CD4-positive, alpha-beta T cell (primary cell): ENCODE data around the gene MC3R. TPM values are rescaled to one million over a fixed set of nuclear protein-coding genes. Genes with fewer than 3 reads are reported as not detected.

ENCODE experiments used
- ATAC-seq: fragments of 200-7000 bp; cut with Tn5 transposase; one replicate; pipeline ENCODE4 v1.10.0; 2022; ENCODE audit warnings: mild to moderate bottlenecking; ENCODE audit not compliant: poor library complexity
- CTCF ChIA-PET: fragments of 350-600 bp; sonication (Branson Sonifier 250); formaldehyde crosslinking; loops from one replicate; lab custom pipeline; 2021; ENCODE audit warnings: antibody characterized with exemption, inconsistent platforms; lab: Charles Lee
- POLR2A ChIA-PET: fragments of 350-600 bp; sonication (Branson Sonifier 250); formaldehyde crosslinking; loops from one replicate; lab custom pipeline; 2021; ENCODE audit warnings: antibody characterized with exemption, inconsistent platforms; lab: Charles Lee
- DNase-seq, 14 experiments: peaks; one replicate each; pipeline ENCODE4 v3.0.0-alpha.2; 2013 to 2020; ENCODE audit warnings: mixed read lengths in 2 of 14
- H3K27ac ChIP-seq, 2 donors: one replicate each; pipeline versions ENCODE4 v1.5.1 to v1.7.0; 2013; ENCODE audit warnings: low read length in 2 of 2, low read depth in 1 of 2, mild to moderate bottlenecking in 1 of 2
- H3K27me3 ChIP-seq, 2 experiments: 1 replicate in 1 of 2; 2 replicates in 1 of 2; pipeline versions ENCODE4 v1.6.1 to v1.7.0; 2013; ENCODE audit warnings: low read length in 2 of 2, control low read depth in 1 of 2, mild to moderate bottlenecking in 1 of 2, moderate library complexity in 1 of 2; ENCODE audit not compliant: insufficient read depth in 2 of 2, control insufficient read depth in 1 of 2
- H3K36me3 ChIP-seq: one replicate; pipeline ENCODE4 v1.6.1; 2013; ENCODE audit warnings: low read length, control low read depth; ENCODE audit not compliant: insufficient read depth
- H3K4me1 ChIP-seq: one replicate; pipeline ENCODE4 v1.6.1; 2013; ENCODE audit warnings: low read length, control low read depth; ENCODE audit not compliant: insufficient read depth
- H3K4me3 ChIP-seq: one replicate; pipeline ENCODE4 v1.5.1; 2013; ENCODE audit warnings: mild to moderate bottlenecking, low read length, moderate library complexity
- H3K9me3 ChIP-seq, 2 experiments: 1 replicate in 1 of 2; 2 replicates in 1 of 2; pipeline versions ENCODE4 v1.6.1 to v1.7.0; 2013; ENCODE audit warnings: low read length in 2 of 2, mild to moderate bottlenecking in 2 of 2, control low read depth in 1 of 2, moderate library complexity in 1 of 2; ENCODE audit not compliant: control insufficient read depth in 1 of 2, insufficient read depth in 1 of 2
- H3K27ac Mint-ChIP-seq: one replicate; pipeline ENCODE4 v1.8.0; 2020; ENCODE audit warnings: mixed read lengths
- H3K27me3 Mint-ChIP-seq: one replicate; pipeline ENCODE4 v1.8.0; 2021; ENCODE audit warnings: mixed read lengths
- H3K36me3 Mint-ChIP-seq: one replicate; pipeline ENCODE4 v1.8.0; 2021; ENCODE audit warnings: low read depth, mixed read lengths
- H3K4me1 Mint-ChIP-seq: one replicate; pipeline ENCODE4 v1.8.0; 2021; ENCODE audit warnings: low read depth, mixed read lengths
- H3K4me3 Mint-ChIP-seq: one replicate; pipeline ENCODE4 v1.8.0; 2020; ENCODE audit warnings: mild to moderate bottlenecking, mixed read lengths
- H3K9me3 Mint-ChIP-seq: one replicate; pipeline ENCODE4 v1.8.0; 2020; ENCODE audit warnings: mixed read lengths
- CTCF ChIP-seq: fragments of 200-600 bp; IDR thresholded peaks from one replicate; pipeline ENCODE4 v1.8.0; 2022; ENCODE audit warnings: antibody characterized with exemption, mild to moderate bottlenecking
- intact Hi-C, 2 experiments: fragments of 100-400 bp; cut with DNase I in 1 of 2; cut with micrococcal nuclease in 1 of 2; formaldehyde crosslinking; loops; one replicate each; pipeline versions ENCODE4 v1.15.1 to v1.9.0; 2023 to 2025; cut with DNase I, micrococcal nuclease
- total RNA-seq, 174 experiments: library from RNA in 2 of 174; stranded (reverse) in 2 of 174; gene quantifications; one replicate each; pipeline ENCODE4 v1.2.3 and lab custom pipeline; 2021 to 2026

MC3R gene
- total RNA-seq, 2 experiments from 2014 or later, result not detected

DNA sequence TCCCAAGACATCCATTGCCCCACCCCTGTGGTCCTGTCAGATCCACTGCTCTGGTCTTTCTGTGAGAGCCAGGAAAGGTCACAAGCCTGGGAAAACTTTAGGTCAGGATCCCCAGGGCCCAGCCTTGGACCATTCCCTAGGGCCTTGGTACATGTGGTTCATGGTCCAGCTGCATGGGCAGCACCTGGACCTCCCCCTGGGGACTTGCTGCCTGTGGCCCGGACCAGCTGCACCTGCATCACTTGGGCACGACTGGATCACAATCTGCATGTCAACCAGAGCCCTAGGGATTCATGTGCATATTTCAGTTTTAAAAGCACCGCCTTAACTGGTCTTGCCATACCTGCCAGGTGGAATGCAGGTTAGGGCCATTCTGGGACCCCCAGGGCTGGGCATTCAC lies 44.3 kb upstream of the MC3R start:
- POLR2A ChIA-PET, result no interaction called here
- H3K4me3 Mint-ChIP-seq, result no peak overlapping the region
- Histone ChIP-seq H3K4me3 (no peak overlapping the region), H3K4me1 (no peaks in the 10 kb centered on the region), H3K9me3 (peaks cover 5 to 18% of the 10 kb centered on the region in 2 experiments), H3K27me3 (no peaks in the 10 kb centered on the region), H3K27ac (no peak overlapping the region), H3K36me3 (no peaks in the 10 kb centered on the region)
- DNase-seq (no peak), ATAC-seq (no peak)
- no peak overlapping the region for H3K27ac Mint-ChIP-seq
- no peaks in the 10 kb centered on the region for H3K36me3 Mint-ChIP-seq
- no peaks in the 10 kb centered on the region for H3K4me1 Mint-ChIP-seq
- peaks cover 3% of the 10 kb centered on the region for H3K27me3 Mint-ChIP-seq
- CTCF ChIA-PET, result no interaction called here
- no peak for TF ChIP-seq CTCF
- intact Hi-C loops, result no loop called here
- peaks cover 5% of the 10 kb centered on the region for H3K9me3 Mint-ChIP-seq

- no peak overlapping the region for H3K27ac Mint-ChIP-seq
- H3K36me3 ChIP-seq, result no peaks in the 10 kb centered on the region
- no peaks in the 10 kb centered on the region for H3K36me3 Mint-ChIP-seq
- no peaks in the 10 kb centered on the region for H3K4me1 ChIP-seq
- no peak overlapping the region for H3K4me3 ChIP-seq
- H3K4me3 Mint-ChIP-seq, result no peak overlapping the region
- peaks cover 2% of the 10 kb centered on the region for H3K9me3 Mint-ChIP-seq
- no peak for TF ChIP-seq CTCF
- DNase-seq (no peak), ATAC-seq (no peak)
- peaks cover 6% of the 10 kb centered on the region for H3K27me3 Mint-ChIP-seq
- intact Hi-C loops, result no loop called here
- H3K4me1 Mint-ChIP-seq, result no peaks in the 10 kb centered on the region
- no peaks in the 10 kb centered on the region for H3K27me3 ChIP-seq
- H3K27ac ChIP-seq, result no peak overlapping the region
- ChIA-PET CTCF (no interaction called here), POLR2A (no interaction called here)
- peaks cover 0 to 8% of the 10 kb centered on the region in 2 experiments for H3K9me3 ChIP-seq
Observed at GRCh38 chr20:56205346-56205745, 43.2 kb upstream of the MC3R start.

DNA sequence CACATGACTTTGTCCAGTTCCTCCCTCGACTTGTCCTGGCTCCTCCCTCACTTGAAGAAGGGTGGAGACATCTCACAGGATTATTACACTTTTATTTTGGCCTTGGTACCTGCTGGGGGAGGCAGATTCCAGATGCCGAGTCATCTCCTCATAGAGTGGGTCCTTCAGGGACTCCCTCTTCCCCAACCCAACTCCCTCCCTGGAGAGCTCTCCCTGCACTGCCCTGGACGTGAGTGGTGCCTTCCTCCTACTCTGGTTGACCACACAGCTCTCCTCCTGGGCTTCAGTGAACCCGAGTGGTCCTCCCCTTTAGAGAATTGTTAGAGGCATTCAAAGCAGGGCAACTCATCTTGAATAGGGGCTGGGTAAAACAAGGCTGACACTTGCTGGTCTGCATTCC lies 40.9 kb upstream of the MC3R start:
- no peaks in the 10 kb centered on the region for H3K27me3 ChIP-seq
- no peaks in the 10 kb centered on the region for H3K9me3 Mint-ChIP-seq
- peaks cover 9% of the 10 kb centered on the region for H3K27me3 Mint-ChIP-seq
- no peak overlapping the region for H3K4me3 Mint-ChIP-seq
- H3K9me3 ChIP-seq, result no peaks in the 10 kb centered on the region
- intact Hi-C loops, result no loop called here
- ChIA-PET CTCF (no interaction called here), POLR2A (no interaction called here)
- H3K4me1 Mint-ChIP-seq, result no peaks in the 10 kb centered on the region
- no peak overlapping the region for H3K27ac ChIP-seq
- H3K36me3 ChIP-seq, result no peaks in the 10 kb centered on the region
- no peak for ATAC-seq
- no peak overlapping the region for H3K27ac Mint-ChIP-seq
- H3K36me3 Mint-ChIP-seq, result no peaks in the 10 kb centered on the region
- no peak for TF ChIP-seq CTCF
- no peak for DNase-seq
- H3K4me1 ChIP-seq, result no peaks in the 10 kb centered on the region
- H3K4me3 ChIP-seq, result no peak overlapping the region
